ENCODE data around the gene TBX6. TPM values are rescaled to one million over a fixed set of nuclear protein-coding genes. Genes with fewer than 3 reads are reported as not detected.

The TBX6 gene
- total and polyA plus RNA-seq, 5 donors from 2014 or later = 0.29 to 0.42 TPM; not detected in 3

GRCh38 chr16:30082545-30083090 is 9.1 kb downstream of the TBX6 start:
- DNase-seq (no peak), ATAC-seq (ENCODE audit: low read depth in 2 of 2) (no peak)
- Mint-ChIP-seq H3K27me3 (no peaks in the 10 kb centered on the region), H3K27ac (no peak overlapping the region), H3K9me3 (peaks cover 0 to 2% (median 0%) of the 10 kb centered on the region in 7 donors), H3K36me3 (peaks cover 23% of the 10 kb centered on the region), H3K4me1 (peaks cover 0 to 30% (median 10%) of the 10 kb centered on the region in 4 donors), H3K4me3 (peak overlapping the region in 1 of 4 donors; percentile 36)
- Histone ChIP-seq H3K36me3 (ENCODE audit: control insufficient read depth, insufficient read depth, low read length) (peaks cover 57% of the 10 kb centered on the region), H3K27me3 (ENCODE audit: control insufficient read depth, insufficient read depth, low read length) (no peaks in the 10 kb centered on the region), H3K4me1 (ENCODE audit: control insufficient read depth, insufficient read depth, low read length, poor library complexity, severe bottlenecking) (peaks cover 9% of the 10 kb centered on the region), H3K4me3 (ENCODE audit: low read depth, low read length) (no peak overlapping the region), H3K27ac (ENCODE audit: insufficient read depth, low read length, poor library complexity, severe bottlenecking) (no peak overlapping the region), H3K9me3 (ENCODE audit: control insufficient read depth in 2 of 2, low read length in 2 of 2) (no peaks in the 10 kb centered on the region)

- Mint-ChIP-seq H3K36me3 (peaks cover 19% of the 10 kb centered on the region), H3K4me1 (peaks cover 0 to 57% (median 29%) of the 10 kb centered on the region in 4 donors), H3K4me3 (peak overlapping the region in 1 of 4 donors; percentile 35), H3K27me3 (no peaks in the 10 kb centered on the region), H3K27ac (peak overlapping the region in 1 of 3 donors; percentile 11), H3K9me3 (peaks cover 0 to 2% (median 0%) of the 10 kb centered on the region in 7 donors)
- Histone ChIP-seq H3K27ac (ENCODE audit: insufficient read depth, low read length, poor library complexity, severe bottlenecking) (no peak overlapping the region), H3K36me3 (ENCODE audit: control insufficient read depth, insufficient read depth, low read length) (peaks cover 54% of the 10 kb centered on the region), H3K27me3 (ENCODE audit: control insufficient read depth, insufficient read depth, low read length) (no peaks in the 10 kb centered on the region), H3K4me1 (ENCODE audit: control insufficient read depth, insufficient read depth, low read length, poor library complexity, severe bottlenecking) (peaks cover 29% of the 10 kb centered on the region), H3K4me3 (ENCODE audit: low read depth, low read length) (no peak overlapping the region), H3K9me3 (ENCODE audit: control insufficient read depth in 2 of 2, low read length in 2 of 2) (no peaks in the 10 kb centered on the region)
- no peak for DNase-seq
- ATAC-seq (ENCODE audit: low read depth in 2 of 2) = no peak
Measured at GRCh38 chr16:30079480-30079879, 12.2 kb downstream of the TBX6 start.

- Histone ChIP-seq H3K27me3 (ENCODE audit: control insufficient read depth, insufficient read depth, low read length) (no peaks in the 10 kb centered on the region), H3K4me1 (ENCODE audit: control insufficient read depth, insufficient read depth, low read length, poor library complexity, severe bottlenecking) (peaks cover 29% of the 10 kb centered on the region), H3K9me3 (ENCODE audit: control insufficient read depth in 2 of 2, low read length in 2 of 2) (no peaks in the 10 kb centered on the region), H3K36me3 (ENCODE audit: control insufficient read depth, insufficient read depth, low read length) (peaks cover 47% of the 10 kb centered on the region), H3K4me3 (ENCODE audit: low read depth, low read length) (no peak overlapping the region), H3K27ac (ENCODE audit: insufficient read depth, low read length, poor library complexity, severe bottlenecking) (no peak overlapping the region)
- H3K4me1 Mint-ChIP-seq = peaks cover 0 to 53% (median 29%) of the 10 kb centered on the region in 4 donors
- peaks cover 0 to 2% (median 0%) of the 10 kb centered on the region in 7 donors for H3K9me3 Mint-ChIP-seq
- no peak overlapping the region for H3K27ac Mint-ChIP-seq
- peaks cover 15% of the 10 kb centered on the region for H3K36me3 Mint-ChIP-seq
- ATAC-seq (ENCODE audit: low read depth in 2 of 2) = no peak
- DNase-seq = no peak
- H3K27me3 Mint-ChIP-seq = no peaks in the 10 kb centered on the region
- peak overlapping the region in 1 of 4 donors; percentile 88 for H3K4me3 Mint-ChIP-seq
Measured at GRCh38 chr16:30078744-30079143, 13.0 kb downstream of the TBX6 start.

- Histone ChIP-seq H3K4me3 (ENCODE audit: low read depth, low read length) (peak overlapping the region; percentile 76), H3K27ac (ENCODE audit: insufficient read depth, low read length, poor library complexity, severe bottlenecking) (peak overlapping the region; percentile 82), H3K36me3 (ENCODE audit: control insufficient read depth, insufficient read depth, low read length) (peaks cover 36% of the 10 kb centered on the region), H3K9me3 (ENCODE audit: control insufficient read depth in 2 of 2, low read length in 2 of 2) (no peaks in the 10 kb centered on the region), H3K4me1 (ENCODE audit: control insufficient read depth, insufficient read depth, low read length, poor library complexity, severe bottlenecking) (peaks cover 29% of the 10 kb centered on the region), H3K27me3 (ENCODE audit: control insufficient read depth, insufficient read depth, low read length) (no peaks in the 10 kb centered on the region)
- DNase-seq (no peak), ATAC-seq (ENCODE audit: low read depth in 2 of 2) (no peak)
- peak overlapping the region; percentile 88 to 98 (median 96) for H3K4me3 Mint-ChIP-seq
- no peaks in the 10 kb centered on the region for H3K9me3 Mint-ChIP-seq
- no peaks in the 10 kb centered on the region for H3K27me3 Mint-ChIP-seq
- peaks cover 8% of the 10 kb centered on the region for H3K36me3 Mint-ChIP-seq
- peaks cover 0 to 53% (median 29%) of the 10 kb centered on the region in 4 donors for H3K4me1 Mint-ChIP-seq
- H3K27ac Mint-ChIP-seq = peak overlapping the region; percentile 66 to 96 (median 93)
Measured at GRCh38 chr16:30077656-30078055, 14.1 kb downstream of the TBX6 start.

GRCh38 chr16:30076276-30076791 is 15.4 kb downstream of the TBX6 start:
- Mint-ChIP-seq H3K4me1 (peaks cover 0 to 52% (median 32%) of the 10 kb centered on the region in 4 donors), H3K4me3 (peak overlapping the region; percentile 88 to 98 (median 96)), H3K27ac (peak overlapping the region; percentile 76 to 96 (median 93)), H3K36me3 (peaks cover 4% of the 10 kb centered on the region), H3K9me3 (no peaks in the 10 kb centered on the region), H3K27me3 (no peaks in the 10 kb centered on the region)
- peaks cover 30% of the 10 kb centered on the region for H3K36me3 ChIP-seq (ENCODE audit: control insufficient read depth, insufficient read depth, low read length)
- peak overlapping the region; percentile 82 for H3K27ac ChIP-seq (ENCODE audit: insufficient read depth, low read length, poor library complexity, severe bottlenecking)
- H3K9me3 ChIP-seq (ENCODE audit: control insufficient read depth in 2 of 2, low read length in 2 of 2) = no peaks in the 10 kb centered on the region
- DNase-seq (peak in 1 of 3 donors; percentile 33), ATAC-seq (ENCODE audit: low read depth in 2 of 2) (peak; percentile 33 to 35)
- peaks cover 29% of the 10 kb centered on the region for H3K4me1 ChIP-seq (ENCODE audit: control insufficient read depth, insufficient read depth, low read length, poor library complexity, severe bottlenecking)
- H3K4me3 ChIP-seq (ENCODE audit: low read depth, low read length) = peak overlapping the region; percentile 76
- H3K27me3 ChIP-seq (ENCODE audit: control insufficient read depth, insufficient read depth, low read length) = no peaks in the 10 kb centered on the region

GRCh38 chr16:30075503-30076275 is 16.0 kb downstream of the TBX6 start, which contains the start of gene PPP4C:
PPP4C (plus strand) TSS chr16:30075994; CDS start chr16:30076378, 384 bp downstream.
- Mint-ChIP-seq H3K36me3 (peaks cover 4% of the 10 kb centered on the region), H3K4me3 (peak within 1 kb of the TSS; percentile 88 to 98 (median 96)), H3K9me3 (no peaks in the 10 kb centered on the region), H3K27ac (peak within 1 kb of the TSS; percentile 96 to 98 (median 96)), H3K4me1 (peaks cover 0 to 52% (median 32%) of the 10 kb centered on the region in 4 donors), H3K27me3 (no peaks in the 10 kb centered on the region)
- H3K4me3 ChIP-seq (ENCODE audit: low read depth, low read length) = peak within 1 kb of the TSS; percentile 81
- peak within 1 kb of the TSS; percentile 82 for H3K27ac ChIP-seq (ENCODE audit: insufficient read depth, low read length, poor library complexity, severe bottlenecking)
- peak; percentile 89 to 92 for ATAC-seq (ENCODE audit: low read depth in 2 of 2)
- no peaks in the 10 kb centered on the region for H3K9me3 ChIP-seq (ENCODE audit: control insufficient read depth in 2 of 2, low read length in 2 of 2)
- peak; percentile 89 to 95 (median 90) for DNase-seq
- H3K36me3 ChIP-seq (ENCODE audit: control insufficient read depth, insufficient read depth, low read length) = peaks cover 29% of the 10 kb centered on the region
- H3K4me1 ChIP-seq (ENCODE audit: control insufficient read depth, insufficient read depth, low read length, poor library complexity, severe bottlenecking) = peaks cover 29% of the 10 kb centered on the region
- no peaks in the 10 kb centered on the region for H3K27me3 ChIP-seq (ENCODE audit: control insufficient read depth, insufficient read depth, low read length)

GRCh38 chr16:30070490-30070889 is 21.2 kb downstream of the TBX6 start:
- Mint-ChIP-seq H3K4me1 (peaks cover 8 to 51% (median 27%) of the 10 kb centered on the region in 4 donors), H3K27ac (no peak overlapping the region), H3K36me3 (peaks cover 20% of the 10 kb centered on the region), H3K4me3 (peak overlapping the region in 3 of 4 donors; percentile 31 to 73 (median 43)), H3K27me3 (no peaks in the 10 kb centered on the region), H3K9me3 (no peaks in the 10 kb centered on the region)
- DNase-seq (no peak), ATAC-seq (ENCODE audit: low read depth in 2 of 2) (no peak)
- H3K4me3 ChIP-seq (ENCODE audit: low read depth, low read length) = no peak overlapping the region
- no peaks in the 10 kb centered on the region for H3K27me3 ChIP-seq (ENCODE audit: control insufficient read depth, insufficient read depth, low read length)
- H3K36me3 ChIP-seq (ENCODE audit: control insufficient read depth, insufficient read depth, low read length) = peaks cover 44% of the 10 kb centered on the region
- H3K9me3 ChIP-seq (ENCODE audit: control insufficient read depth in 2 of 2, low read length in 2 of 2) = no peaks in the 10 kb centered on the region
- H3K27ac ChIP-seq (ENCODE audit: insufficient read depth, low read length, poor library complexity, severe bottlenecking) = no peak overlapping the region
- peaks cover 45% of the 10 kb centered on the region for H3K4me1 ChIP-seq (ENCODE audit: control insufficient read depth, insufficient read depth, low read length, poor library complexity, severe bottlenecking)
